Cardiac fibroblast (primary cell): ENCODE data around the gene WWTR1.
A peak's percentile ranks its signal among the peaks of the same experiment; 100 is the strongest.

Experiments used
- DNase-seq, 2 donors: peaks; one replicate each; pipeline versions ENCODE4 v3.0.0 to v3.0.0-alpha.2; 2010; ENCODE audit warnings: low read depth in 2 of 2
- H3K4me3 ChIP-seq, 2 donors: replicated peaks in 1 of 2; 1 replicate in 1 of 2; 2 replicates in 1 of 2; pipeline ENCODE4 v1.5.1; 2011; ENCODE audit warnings: low read depth in 2 of 2, low read length in 2 of 2, mild to moderate bottlenecking in 2 of 2, moderate library complexity in 1 of 2
- TF ChIP-seq, protein P1 (sequence below): IDR thresholded peaks from one replicate; pipeline ENCODE4 v1.5.1; 2011; ENCODE audit warnings: low read depth, mild to moderate bottlenecking, low read length, inconsistent platforms

WWTR1 gene

DNA sequence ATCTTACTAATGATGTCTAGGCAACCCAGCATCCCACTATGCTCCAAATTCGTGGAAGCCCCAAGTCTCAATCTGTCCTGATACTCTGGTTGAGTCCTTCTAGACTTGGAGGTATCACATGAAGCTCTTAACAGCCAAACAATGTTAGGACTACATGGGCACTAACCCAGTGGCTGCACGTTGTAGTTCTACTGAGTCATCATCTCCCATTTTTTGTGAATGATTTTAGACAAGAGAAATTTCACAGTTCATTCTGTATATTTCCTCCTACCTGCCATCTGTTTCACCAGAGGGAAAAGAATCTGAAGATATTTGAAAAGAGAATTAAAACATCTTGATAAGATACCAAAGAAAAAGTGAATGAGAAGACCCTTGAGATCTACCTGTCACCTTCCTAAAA lies 9.8 kb upstream of the WWTR1 start:
- TF ChIP-seq, protein P1, sequence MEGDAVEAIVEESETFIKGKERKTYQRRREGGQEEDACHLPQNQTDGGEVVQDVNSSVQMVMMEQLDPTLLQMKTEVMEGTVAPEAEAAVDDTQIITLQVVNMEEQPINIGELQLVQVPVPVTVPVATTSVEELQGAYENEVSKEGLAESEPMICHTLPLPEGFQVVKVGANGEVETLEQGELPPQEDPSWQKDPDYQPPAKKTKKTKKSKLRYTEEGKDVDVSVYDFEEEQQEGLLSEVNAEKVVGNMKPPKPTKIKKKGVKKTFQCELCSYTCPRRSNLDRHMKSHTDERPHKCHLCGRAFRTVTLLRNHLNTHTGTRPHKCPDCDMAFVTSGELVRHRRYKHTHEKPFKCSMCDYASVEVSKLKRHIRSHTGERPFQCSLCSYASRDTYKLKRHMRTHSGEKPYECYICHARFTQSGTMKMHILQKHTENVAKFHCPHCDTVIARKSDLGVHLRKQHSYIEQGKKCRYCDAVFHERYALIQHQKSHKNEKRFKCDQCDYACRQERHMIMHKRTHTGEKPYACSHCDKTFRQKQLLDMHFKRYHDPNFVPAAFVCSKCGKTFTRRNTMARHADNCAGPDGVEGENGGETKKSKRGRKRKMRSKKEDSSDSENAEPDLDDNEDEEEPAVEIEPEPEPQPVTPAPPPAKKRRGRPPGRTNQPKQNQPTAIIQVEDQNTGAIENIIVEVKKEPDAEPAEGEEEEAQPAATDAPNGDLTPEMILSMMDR = no peak
- no peak for DNase-seq
- no peak overlapping the region for H3K4me3 ChIP-seq

DNA sequence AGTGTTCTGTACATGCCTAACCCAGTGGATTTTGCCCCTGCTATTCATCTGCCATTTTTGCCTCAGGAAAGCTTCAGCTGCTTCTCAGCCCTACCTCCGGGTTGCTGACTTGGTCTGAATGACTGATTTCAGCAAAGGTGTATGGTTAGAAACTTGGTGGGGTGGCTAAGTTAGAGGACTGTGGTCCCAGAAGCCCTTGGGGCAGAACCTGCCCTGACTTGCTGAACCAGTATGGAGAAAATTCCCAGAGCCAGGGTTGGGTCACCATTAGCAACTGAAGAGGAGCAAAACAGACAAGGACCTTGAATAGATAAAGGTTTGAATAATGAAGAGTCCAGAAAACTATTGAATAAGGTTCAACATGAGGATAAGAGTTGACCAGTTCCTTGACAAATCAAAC lies 6.1 kb upstream of the WWTR1 start:
- DNase-seq = no peak
- H3K4me3 ChIP-seq = no peak overlapping the region
- TF ChIP-seq, protein P1 = no peak

DNA sequence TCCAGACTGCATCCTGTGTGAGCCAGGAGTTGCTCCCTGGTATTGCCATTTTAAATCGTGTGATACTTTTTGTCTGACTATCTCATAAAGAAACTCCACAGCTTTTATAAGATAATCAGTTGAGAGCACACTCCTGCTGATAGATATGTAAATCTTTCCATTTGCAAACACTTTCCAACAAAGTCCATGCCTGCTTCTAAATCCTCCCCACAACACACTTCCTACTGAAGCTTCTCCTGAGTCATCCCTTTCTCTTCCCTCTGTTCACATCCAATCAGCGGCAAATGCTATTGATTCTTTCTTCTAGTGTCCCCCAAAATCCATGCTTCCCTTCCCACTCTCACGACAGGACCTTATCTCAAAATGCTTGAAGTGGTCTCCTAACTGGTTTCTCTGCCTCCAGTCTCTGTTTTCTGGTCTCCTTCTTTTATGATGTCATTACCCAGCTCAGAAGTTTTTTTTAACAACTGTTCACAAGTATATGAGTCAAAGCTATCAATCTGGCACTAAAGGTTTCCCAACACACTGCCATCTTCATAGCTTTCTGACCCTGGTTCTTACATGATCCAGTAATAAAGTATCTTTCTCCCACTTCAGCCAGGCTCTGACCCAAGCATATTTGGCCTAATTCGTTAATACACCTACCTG lies 4.5 kb upstream of the WWTR1 start:
- TF ChIP-seq, protein P1 = no peak
- DNase-seq = no peak
- no peak overlapping the region for H3K4me3 ChIP-seq

DNA sequence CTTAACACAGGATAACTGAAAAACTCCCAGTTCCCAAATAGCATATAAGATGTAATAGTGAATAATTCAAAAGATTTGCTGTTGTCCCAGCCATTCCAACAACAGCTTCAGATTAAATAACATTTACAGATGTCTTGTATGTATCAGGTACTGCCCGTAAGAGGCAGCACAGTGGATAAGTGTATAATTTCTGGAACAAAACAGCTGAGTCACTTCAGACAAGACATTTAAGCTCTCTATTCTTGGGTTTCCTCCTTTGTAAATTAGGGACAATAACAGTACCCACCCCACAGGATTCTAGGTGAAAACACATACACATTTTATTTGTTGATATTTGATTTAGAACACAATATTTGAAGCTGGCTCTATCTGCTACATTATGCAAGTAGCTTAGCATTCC lies 2.6 kb upstream of the WWTR1 start:
- DNase-seq = no peak
- no peak overlapping the region for H3K4me3 ChIP-seq
- TF ChIP-seq, protein P1 = no peak

DNA sequence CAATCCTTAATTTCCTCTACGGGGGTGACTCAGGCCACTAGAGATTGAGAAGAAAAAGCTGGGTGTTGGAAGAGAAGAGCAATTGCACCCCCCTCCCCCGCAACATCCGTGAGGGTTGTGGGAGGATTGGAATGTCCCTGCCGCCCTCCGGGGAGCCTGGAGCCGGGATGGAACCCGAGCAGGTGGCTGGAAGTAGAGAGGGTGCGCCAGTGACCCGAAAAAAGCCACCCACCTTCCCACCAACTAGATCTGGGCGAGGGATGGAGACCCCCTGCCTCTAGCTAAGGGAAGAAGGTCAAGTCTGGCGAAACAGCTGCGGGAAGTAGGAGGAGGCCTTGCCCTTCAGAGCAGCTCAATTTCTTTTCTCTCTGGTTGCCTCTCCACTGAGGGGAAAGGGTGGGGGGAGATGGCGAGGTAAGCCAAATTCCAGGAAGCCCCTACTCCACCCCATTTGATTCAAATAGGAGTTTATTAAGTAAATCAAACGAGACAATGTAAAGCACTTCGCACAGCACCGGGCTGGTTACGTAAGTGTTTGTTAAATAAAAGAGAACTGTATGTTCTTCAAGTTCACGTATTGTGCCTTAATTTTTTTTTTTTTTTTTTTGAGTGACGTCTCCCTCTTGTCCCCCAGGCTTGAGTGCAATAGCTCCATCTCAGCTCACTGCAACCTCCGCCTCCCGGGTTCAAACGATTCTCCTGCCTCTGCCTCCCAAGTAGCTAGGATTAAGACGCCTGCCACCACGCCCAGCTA lies 1.1 kb upstream of the WWTR1 start:
- H3K4me3 ChIP-seq = peak overlapping the region; percentile 80 to 91
- TF ChIP-seq, protein P1 = no peak
- no peak for DNase-seq

DNA sequence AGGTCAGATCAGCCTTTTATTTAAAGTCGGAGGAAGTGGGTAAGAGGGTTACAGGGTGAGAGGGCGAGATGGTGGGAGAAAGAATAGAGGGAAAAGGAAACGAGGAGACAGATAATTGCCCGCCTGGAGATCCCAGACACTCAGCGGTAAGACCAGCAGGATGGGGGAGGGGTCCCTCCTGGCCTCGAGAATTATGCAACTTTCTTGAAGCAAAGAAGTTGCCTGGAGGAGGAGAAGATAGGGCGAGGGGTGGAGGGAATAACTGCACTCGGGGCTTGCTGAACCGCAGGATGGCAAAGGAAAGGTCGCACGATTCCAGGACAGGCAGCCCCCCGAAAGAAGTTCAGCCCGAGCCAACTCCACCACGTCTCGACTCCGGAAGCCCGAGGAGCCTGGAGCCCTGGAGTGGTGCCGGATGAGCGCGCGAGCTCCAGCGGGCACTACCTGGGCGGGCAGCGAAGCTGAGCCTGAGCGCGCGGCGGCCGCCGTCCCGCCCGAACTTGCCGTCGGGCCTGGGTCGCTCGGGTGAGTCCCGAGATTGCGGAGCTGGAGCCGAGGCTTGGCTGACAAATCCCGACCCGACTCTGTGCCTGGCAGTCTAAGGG lies 402 bp downstream of the WWTR1 start:
- TF ChIP-seq, protein P1 = no peak
- H3K4me3 ChIP-seq = peak overlapping the region; percentile 80 to 91
- DNase-seq = peak; percentile 73 to 75
